ENCODE results near the gene TNNC2. TPM values are rescaled to one million over a fixed set of nuclear protein-coding genes. Genes with fewer than 3 reads are reported as not detected.
A peak's percentile ranks its signal among the peaks of the same experiment; 100 is the strongest.

The TNNC2 gene
- total and polyA plus RNA-seq, 2 of the 13 experiments (the other 11 are each of a cell fraction or from before 2014, with no cell fraction given) = 1.8 to 4.7 TPM

- TF ChIP-seq, protein P1, sequence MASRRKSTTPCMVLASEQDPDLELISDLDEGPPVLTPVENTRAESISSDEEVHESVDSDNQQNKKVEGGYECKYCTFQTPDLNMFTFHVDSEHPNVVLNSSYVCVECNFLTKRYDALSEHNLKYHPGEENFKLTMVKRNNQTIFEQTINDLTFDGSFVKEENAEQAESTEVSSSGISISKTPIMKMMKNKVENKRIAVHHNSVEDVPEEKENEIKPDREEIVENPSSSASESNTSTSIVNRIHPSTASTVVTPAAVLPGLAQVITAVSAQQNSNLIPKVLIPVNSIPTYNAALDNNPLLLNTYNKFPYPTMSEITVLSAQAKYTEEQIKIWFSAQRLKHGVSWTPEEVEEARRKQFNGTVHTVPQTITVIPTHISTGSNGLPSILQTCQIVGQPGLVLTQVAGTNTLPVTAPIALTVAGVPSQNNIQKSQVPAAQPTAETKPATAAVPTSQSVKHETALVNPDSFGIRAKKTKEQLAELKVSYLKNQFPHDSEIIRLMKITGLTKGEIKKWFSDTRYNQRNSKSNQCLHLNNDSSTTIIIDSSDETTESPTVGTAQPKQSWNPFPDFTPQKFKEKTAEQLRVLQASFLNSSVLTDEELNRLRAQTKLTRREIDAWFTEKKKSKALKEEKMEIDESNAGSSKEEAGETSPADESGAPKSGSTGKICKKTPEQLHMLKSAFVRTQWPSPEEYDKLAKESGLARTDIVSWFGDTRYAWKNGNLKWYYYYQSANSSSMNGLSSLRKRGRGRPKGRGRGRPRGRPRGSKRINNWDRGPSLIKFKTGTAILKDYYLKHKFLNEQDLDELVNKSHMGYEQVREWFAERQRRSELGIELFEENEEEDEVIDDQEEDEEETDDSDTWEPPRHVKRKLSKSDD (CRISPR knock-in tag; IDR thresholded peaks at IDR 0.05; ENCODE audit: low read depth) = 0 out of 2 replicates have a peak, but pooled peaks have one; percentile 51
- no peak for TF ChIP-seq KDM5A (IDR thresholded peaks at IDR 0.05; ENCODE audit: borderline replicate concordance, low read length)
- no peak for TF ChIP-seq ZNF530 (CRISPR knock-in tag; IDR thresholded peaks at IDR 0.05; ENCODE audit: low read depth)
- TF ChIP-seq ZNF331 (CRISPR knock-in tag; IDR thresholded peaks at IDR 0.05) = no peak
- TF ChIP-seq ZNF367 (CRISPR knock-in tag; IDR thresholded peaks at IDR 0.05; ENCODE audit: borderline replicate concordance) = no peak
- TF ChIP-seq, protein P2, sequence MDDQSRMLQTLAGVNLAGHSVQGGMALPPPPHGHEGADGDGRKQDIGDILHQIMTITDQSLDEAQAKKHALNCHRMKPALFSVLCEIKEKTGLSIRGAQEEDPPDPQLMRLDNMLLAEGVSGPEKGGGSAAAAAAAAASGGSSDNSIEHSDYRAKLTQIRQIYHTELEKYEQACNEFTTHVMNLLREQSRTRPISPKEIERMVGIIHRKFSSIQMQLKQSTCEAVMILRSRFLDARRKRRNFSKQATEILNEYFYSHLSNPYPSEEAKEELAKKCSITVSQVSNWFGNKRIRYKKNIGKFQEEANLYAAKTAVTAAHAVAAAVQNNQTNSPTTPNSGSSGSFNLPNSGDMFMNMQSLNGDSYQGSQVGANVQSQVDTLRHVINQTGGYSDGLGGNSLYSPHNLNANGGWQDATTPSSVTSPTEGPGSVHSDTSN (CRISPR knock-in tag; IDR thresholded peaks at IDR 0.05; ENCODE audit: borderline replicate concordance) = no peak
- no peak for TF ChIP-seq ZNF124 (CRISPR knock-in tag; IDR thresholded peaks at IDR 0.05)
- TF ChIP-seq, protein P3, sequence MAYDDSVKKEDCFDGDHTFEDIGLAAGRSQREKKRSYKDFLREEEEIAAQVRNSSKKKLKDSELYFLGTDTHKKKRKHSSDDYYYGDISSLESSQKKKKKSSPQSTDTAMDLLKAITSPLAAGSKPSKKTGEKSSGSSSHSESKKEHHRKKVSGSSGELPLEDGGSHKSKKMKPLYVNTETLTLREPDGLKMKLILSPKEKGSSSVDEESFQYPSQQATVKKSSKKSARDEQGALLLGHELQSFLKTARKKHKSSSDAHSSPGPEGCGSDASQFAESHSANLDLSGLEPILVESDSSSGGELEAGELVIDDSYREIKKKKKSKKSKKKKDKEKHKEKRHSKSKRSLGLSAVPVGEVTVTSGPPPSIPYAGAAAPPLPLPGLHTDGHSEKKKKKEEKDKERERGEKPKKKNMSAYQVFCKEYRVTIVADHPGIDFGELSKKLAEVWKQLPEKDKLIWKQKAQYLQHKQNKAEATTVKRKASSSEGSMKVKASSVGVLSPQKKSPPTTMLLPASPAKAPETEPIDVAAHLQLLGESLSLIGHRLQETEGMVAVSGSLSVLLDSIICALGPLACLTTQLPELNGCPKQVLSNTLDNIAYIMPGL (CRISPR knock-in tag; IDR thresholded peaks at IDR 0.05; ENCODE audit: borderline replicate concordance in 1 of 2, low read depth in 1 of 2) = no peak
- TF ChIP-seq ZFY (CRISPR knock-in tag; IDR thresholded peaks at IDR 0.05) = peak; percentile 60
- TF ChIP-seq ZNF570 (CRISPR knock-in tag; IDR thresholded peaks at IDR 0.05; ENCODE audit: borderline replicate concordance) = no peak
- no peak for TF ChIP-seq POLR2A (IDR thresholded peaks at IDR 0.05; ENCODE audit: insufficient read depth in 1 of 2, low read depth in 2 of 2, low read length in 2 of 2)
- no peak for TF ChIP-seq HHEX (CRISPR knock-in tag; IDR thresholded peaks at IDR 0.05)
- peak; percentile 51; the same call in 1 of the 2 replicates for TF ChIP-seq ESRRA (CRISPR knock-in tag; IDR thresholded peaks at IDR 0.05; ENCODE audit: low read depth)
- TF ChIP-seq, protein P4, sequence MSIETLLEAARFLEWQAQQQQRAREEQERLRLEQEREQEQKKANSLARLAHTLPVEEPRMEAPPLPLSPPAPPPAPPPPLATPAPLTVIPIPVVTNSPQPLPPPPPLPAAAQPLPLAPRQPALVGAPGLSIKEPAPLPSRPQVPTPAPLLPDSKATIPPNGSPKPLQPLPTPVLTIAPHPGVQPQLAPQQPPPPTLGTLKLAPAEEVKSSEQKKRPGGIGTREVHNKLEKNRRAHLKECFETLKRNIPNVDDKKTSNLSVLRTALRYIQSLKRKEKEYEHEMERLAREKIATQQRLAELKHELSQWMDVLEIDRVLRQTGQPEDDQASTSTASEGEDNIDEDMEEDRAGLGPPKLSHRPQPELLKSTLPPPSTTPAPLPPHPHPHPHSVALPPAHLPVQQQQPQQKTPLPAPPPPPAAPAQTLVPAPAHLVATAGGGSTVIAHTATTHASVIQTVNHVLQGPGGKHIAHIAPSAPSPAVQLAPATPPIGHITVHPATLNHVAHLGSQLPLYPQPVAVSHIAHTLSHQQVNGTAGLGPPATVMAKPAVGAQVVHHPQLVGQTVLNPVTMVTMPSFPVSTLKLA (IDR thresholded peaks at IDR 0.05) = no peak
- TF ChIP-seq ZFX (CRISPR knock-in tag; IDR thresholded peaks at IDR 0.05; ENCODE audit: low read depth) = peak; percentile 54; the same call in 1 of the 2 replicates
- 0 out of 2 replicates have a peak, but pooled peaks have one; percentile 30 for TF ChIP-seq ZNF274 (CRISPR knock-in tag; IDR thresholded peaks at IDR 0.05)
- 0 out of 4 replicates have a peak, but pooled peaks of 1 of the 2 experiments have one; percentile 40 for TF ChIP-seq NR2F1 (CRISPR knock-in tag; IDR thresholded peaks at IDR 0.05)
- TF ChIP-seq, protein P5, sequence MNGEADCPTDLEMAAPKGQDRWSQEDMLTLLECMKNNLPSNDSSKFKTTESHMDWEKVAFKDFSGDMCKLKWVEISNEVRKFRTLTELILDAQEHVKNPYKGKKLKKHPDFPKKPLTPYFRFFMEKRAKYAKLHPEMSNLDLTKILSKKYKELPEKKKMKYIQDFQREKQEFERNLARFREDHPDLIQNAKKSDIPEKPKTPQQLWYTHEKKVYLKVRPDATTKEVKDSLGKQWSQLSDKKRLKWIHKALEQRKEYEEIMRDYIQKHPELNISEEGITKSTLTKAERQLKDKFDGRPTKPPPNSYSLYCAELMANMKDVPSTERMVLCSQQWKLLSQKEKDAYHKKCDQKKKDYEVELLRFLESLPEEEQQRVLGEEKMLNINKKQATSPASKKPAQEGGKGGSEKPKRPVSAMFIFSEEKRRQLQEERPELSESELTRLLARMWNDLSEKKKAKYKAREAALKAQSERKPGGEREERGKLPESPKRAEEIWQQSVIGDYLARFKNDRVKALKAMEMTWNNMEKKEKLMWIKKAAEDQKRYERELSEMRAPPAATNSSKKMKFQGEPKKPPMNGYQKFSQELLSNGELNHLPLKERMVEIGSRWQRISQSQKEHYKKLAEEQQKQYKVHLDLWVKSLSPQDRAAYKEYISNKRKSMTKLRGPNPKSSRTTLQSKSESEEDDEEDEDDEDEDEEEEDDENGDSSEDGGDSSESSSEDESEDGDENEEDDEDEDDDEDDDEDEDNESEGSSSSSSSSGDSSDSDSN (CRISPR knock-in tag; IDR thresholded peaks at IDR 0.05) = peak; percentile 43; the same call in 1 of the 2 replicates
- TF ChIP-seq MIXL1 (CRISPR knock-in tag; IDR thresholded peaks at IDR 0.05) = no peak
- TF ChIP-seq MZF1 (CRISPR knock-in tag; IDR thresholded peaks at IDR 0.05; ENCODE audit: borderline replicate concordance) = no peak
Measured at GRCh38 chr20:45827030-45827652, at the start of gene TNNC2 (continued).
